T-helper 1 cell treated with Interleukin-12 subunit alpha and Interleukin-12 subunit beta and Interleukin-4 antibody, amounts not matched to agents 30 ng/mL and 1 ng/mL, for 36 hours (primary cell): ENCODE results near the gene OSBP2. TPM values are rescaled to one million over a fixed set of nuclear protein-coding genes. Genes with fewer than 3 reads are reported as not detected.

Experiments used
- intact Hi-C: fragments of 100-400 bp; cut with micrococcal nuclease; formaldehyde crosslinking; loops from one replicate; pipeline ENCODE4 v1.15.1; 2024
- total RNA-seq: library from RNA; stranded (reverse); gene quantifications from 2 replicates; pipeline ENCODE4 v1.2.3, GENCODE V29; 2022

OSBP2 gene
- total RNA-seq, 1 donor from 2014 or later: 4.1 TPM

DNA sequence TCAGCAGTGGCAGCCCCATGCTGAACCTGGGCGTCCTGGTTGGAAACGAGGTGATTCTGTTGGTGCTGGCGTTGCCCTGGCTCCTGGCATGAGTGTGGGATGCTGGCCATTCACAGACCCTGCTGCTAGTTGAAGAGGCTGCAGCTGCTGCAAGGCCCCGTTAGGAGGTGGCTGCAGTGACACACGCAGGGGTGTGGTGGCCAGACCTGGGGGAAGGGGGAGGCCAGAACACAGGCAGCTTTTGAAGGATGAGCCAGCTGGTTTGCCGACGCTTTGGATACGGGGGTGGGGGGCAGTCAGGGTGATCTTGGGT lies 196.7 kb downstream of the OSBP2 start:
- intact Hi-C loops: no loop called here

GRCh38 chr22:30891781-30892180 lies 197.1 kb downstream of the OSBP2 start:
- intact Hi-C loops: no loop called here

DNA sequence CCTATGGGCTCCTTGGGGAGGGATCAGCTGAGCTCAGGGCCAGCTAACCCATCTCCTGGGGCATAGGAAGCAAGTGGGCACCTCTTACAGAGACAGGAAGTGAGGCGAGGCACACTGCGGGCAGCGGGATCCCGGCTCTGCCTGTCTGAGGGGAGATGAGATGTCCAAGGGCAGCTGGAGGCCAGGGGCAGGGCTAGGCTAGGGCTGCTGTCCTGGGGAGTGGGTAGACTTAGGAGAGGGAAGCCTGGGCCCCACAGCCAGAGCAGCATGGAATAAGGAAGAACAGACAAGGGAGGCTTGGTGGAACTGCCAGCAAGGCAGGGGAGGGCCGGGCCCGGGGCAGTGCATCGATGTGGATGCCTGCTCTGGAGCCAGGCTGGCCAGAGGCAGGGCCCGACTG lies 197.6 kb downstream of the OSBP2 start:
- intact Hi-C loops: no loop called here

- intact Hi-C loops: no loop called here
These were observed 198.1 kb downstream of the OSBP2 start for GRCh38 chr22:30892731-30893221.

- intact Hi-C loops: no loop called here
These were observed 199.0 kb downstream of the OSBP2 start for GRCh38 chr22:30893434-30894370.

DNA sequence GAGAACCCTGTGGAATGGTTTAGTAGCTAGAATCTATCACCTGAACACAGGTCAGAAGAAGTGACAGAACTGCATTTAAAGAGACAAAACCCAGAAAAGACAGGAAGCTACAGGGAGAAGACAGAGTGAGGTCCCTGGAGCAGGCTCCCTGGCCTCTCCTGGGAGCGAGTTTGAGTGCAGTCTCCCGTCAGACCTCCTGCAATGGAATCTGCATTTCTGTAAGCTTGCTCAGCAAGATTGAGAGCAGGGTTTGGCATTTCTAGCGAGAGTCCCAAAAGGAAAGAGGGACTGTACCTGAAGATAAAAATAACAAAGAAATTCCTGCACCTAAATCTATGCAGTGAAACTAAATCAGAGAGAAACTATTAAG lies 199.7 kb downstream of the OSBP2 start:
- intact Hi-C loops: no loop called here

GRCh38 chr22:30902496-30903357 lies 208.1 kb downstream of the OSBP2 start:
- intact Hi-C loops: no loop called here

- intact Hi-C loops: no loop called here
These were observed 209.3 kb downstream of the OSBP2 start for GRCh38 chr22:30903876-30904460.

DNA sequence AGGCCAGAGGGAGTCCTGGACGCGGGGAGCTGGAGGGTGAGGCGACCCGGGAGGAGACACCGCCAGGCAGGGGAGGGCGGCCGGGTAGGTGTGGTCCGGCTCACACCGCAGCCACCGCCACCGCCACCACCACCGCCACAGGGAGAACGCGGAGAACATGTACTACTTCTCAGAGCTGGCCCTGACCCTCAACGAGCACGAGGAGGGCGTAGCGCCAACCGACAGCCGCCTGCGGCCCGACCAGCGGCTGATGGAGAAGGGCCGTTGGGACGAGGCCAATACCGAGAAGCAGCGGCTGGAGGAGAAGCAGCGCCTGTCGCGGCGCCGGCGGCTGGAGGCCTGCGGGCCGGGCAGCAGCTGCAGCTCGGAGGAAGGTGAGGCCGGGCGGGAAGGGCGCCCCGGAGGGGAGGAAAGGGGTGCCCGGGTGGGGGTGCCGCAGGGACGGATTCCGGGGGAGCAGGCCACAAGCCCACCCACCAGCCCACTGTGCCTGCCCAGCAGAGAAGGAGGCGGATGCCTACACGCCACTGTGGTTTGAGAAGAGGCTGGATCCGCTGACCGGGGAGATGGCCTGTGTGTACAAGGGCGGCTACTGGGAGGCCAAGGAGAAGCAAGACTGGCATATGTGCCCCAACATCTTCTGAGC lies 211.1 kb downstream of the OSBP2 start:
- intact Hi-C loops: no loop called here

DNA sequence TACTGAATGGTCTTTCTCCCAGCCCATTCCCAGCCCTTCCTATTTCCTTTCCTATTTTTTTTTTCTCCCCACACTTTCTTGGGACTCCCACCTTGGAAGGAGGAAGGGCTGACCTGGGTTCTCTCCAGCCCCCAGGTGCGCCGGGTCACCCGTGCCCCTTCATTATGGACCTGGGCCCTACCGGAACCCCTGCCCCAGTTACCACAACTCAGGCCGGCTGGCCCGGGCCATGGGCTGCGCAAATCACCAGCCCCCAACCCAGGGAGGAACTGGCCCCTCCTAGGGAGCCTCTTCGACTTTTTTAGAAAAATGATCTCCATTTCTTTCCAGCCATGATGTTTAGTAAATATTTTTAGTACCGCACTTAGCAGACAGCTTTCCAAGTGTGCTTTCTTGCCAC lies 211.7 kb downstream of the OSBP2 start:
- intact Hi-C loops: no loop called here

DNA sequence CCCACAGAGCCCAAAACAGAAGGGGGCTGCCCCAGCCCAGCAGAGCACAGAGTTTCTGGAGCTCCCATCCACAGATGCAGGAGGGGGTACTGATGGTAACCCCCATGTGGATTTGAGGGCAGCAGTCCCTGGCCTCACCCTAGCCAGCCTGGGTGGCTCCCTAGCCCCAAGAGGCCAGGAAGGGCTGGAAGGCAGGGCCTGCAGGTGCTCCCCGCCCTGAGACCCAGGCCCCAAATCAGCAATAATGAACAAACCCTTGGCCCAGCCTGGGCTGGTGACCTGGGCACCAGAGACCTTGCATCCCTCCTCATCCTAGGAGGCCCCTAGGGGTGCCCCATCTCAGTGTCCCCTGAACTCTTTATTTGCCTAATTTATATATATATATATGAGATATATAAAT lies 212.3 kb downstream of the OSBP2 start:
- intact Hi-C loops: no loop called here

DNA sequence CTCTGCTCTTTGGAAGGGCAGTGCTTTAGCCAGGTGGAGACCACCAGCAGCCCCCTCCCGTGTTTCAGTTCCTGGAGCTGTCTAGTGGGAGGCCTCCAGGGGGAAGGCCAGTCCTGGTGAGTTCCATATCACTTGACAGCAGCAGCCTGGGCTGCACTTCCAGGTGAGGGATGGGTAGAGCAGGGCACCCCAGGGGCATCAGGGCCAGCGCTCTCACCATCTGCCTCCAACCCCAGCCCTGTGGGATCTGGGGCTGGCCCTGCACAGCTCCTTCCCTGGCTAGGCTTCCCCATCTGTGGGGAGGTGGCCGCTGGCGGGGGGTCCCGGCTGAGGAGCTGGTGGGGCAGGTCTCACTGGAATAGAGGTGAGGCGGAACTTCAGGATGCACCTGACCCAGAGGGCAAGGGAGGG lies 213.4 kb downstream of the OSBP2 start:
- intact Hi-C loops: no loop called here

GRCh38 chr22:30909306-30909705 lies 214.6 kb downstream of the OSBP2 start:
- intact Hi-C loops: no loop called here

- intact Hi-C loops: no loop called here
These were observed 215.7 kb downstream of the OSBP2 start for GRCh38 chr22:30910358-30910757.

GRCh38 chr22:30918761-30919160 lies 224.1 kb downstream of the OSBP2 start:
- intact Hi-C loops: no loop called here

DNA sequence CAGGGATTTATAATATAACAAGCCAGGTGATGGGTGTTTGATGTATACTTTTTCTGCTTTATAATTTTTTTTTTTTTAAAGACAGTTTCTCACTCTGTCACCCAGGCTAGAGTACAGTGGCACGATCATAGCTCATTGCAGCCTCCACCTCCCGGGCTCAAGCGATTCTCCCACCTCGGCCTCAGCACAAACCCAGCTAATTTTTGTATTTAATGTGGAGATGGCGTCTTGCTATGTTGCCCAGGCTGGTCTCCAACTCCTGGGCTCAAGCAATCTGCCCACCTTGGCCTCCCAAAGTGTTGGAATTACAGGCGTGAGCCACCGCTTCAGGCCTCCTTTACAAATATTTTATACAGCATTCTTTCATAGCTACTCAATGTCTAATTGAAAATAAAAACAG lies 225.3 kb downstream of the OSBP2 start:
- intact Hi-C loops: loop anchor here (1.0 to 5.0 kb wide), 8 partner anchors 23 to 1153 kb away; partner anchors contain the start of genes MORC2, PIK3IP1, TUG1 and UQCR10

DNA sequence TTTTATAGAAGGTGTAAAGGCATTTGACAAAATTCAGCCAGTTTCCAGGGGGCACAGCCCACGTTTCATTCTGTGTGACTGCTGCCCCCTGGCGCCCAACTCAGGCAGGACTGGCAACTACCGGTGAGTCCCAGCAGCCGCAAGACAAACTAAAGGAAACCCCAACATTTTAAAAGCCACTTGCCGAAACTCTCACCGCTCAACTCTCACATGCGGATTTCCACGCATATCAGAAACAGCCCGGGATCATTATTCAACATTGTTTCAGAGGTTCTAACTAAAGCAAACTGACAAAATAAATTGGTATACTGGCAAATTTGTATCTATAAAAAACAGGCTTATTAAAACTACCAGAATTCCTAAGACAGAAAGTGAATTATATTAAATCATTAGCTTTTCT lies 225.7 kb downstream of the OSBP2 start:
- intact Hi-C loops: loop anchor here (1.0 to 5.0 kb wide), 8 partner anchors 22 to 1153 kb away; partner anchors contain the start of genes MORC2, PIK3IP1, TUG1 and UQCR10

- intact Hi-C loops: loop anchor here (2.0 to 5.0 kb wide), 5 partner anchors 22 to 1154 kb away; partner anchors contain the start of genes MORC2, PIK3IP1, TUG1 and UQCR10
These were observed 226.4 kb downstream of the OSBP2 start for GRCh38 chr22:30921108-30921507.

DNA sequence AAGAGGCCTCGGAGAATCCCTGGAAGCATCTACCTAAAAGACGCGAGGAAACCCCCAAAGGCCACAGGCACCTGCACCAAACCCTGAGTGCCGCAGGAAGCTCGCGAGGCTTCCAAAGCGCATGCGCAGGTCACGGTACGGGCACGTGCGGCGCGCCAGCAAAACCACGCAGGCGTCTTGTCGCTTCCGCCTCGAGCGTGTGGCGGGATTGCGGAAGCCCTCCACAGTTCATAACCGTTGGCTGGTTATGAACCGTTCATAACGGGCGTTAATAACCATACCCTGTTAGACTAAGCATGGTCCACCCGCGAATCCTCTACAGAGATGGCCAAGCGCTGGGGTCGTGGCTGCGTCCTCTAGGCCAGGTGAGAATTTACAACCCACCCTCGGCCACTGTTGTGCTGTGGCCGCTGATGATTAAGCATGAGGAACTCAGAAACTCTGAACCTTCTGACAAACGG lies 227.5 kb downstream of the OSBP2 start:
- intact Hi-C loops: loop anchor here (1.0 to 5.0 kb wide), 4 partner anchors 120 to 1155 kb away; partner anchors contain the start of genes PIK3IP1, UQCR10 and ZMAT5

DNA sequence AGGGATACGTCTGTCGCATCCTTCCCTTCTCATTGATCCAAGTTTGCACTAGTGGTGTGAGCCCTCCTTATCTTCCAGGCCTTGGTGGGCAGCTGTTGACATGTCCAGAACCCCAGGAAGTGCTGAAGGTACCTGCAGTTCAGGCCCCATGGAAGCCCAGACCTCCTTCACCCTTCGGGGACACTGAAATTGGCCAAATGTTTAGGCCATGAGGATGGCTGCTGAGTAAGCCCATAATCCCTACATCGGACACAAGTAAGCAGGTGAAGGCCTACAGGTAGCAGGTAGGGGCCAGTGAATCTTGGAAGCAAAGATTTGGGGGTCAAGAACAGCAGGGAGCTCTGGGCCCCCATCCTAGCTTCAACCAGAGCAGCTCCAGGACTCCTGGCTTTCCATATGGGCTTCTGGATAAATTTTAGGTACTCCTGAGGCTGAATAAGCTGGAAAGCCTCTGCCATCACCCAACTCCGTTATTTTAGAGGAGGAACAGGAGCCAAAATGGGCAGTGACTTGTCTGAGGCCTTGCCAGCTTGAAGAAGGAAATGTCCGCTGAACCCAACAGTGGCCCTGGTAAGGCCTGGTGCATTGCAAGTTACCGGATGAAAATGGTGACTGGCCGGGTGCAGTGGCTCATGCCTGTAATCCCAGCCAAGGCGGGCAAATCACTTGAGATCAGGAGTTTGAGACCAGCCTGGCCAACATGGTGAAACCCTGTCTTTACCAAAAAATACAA lies 228.7 kb downstream of the OSBP2 start:
- intact Hi-C loops: loop anchor here (5.0 kb wide), 3 partner anchors 121 to 1156 kb away; partner anchors contain the start of genes PIK3IP1, UQCR10 and ZMAT5
